Activated naive CD4-positive, alpha-beta T cell treated with anti-CD3 and anti-CD28 coated beads, Interleukin-2, amount 10 ng/mL, durations not matched to agents 7 days and 5 days (primary cell): ENCODE data around the gene ASPSCR1.

Experiments
- CTCF ChIA-PET: fragments of 350-600 bp; sonication (Branson Sonifier 250); formaldehyde crosslinking; loops from one replicate; lab custom pipeline; 2021; ENCODE audit warnings: antibody characterized with exemption; lab: Charles Lee
- DNase-seq: peaks from one replicate; pipeline ENCODE4 v3.0.0-alpha.2; 2020
- H3K27ac Mint-ChIP-seq: one replicate; pipeline ENCODE4 v1.8.0; 2021; ENCODE audit warnings: mild to moderate bottlenecking, moderate library complexity, mixed read lengths
- H3K27me3 Mint-ChIP-seq: one replicate; pipeline ENCODE4 v1.8.0; 2021; ENCODE audit warnings: mild to moderate bottlenecking, mixed read lengths
- H3K36me3 Mint-ChIP-seq: one replicate; pipeline ENCODE4 v1.8.0; 2021; ENCODE audit warnings: mixed read lengths
- H3K4me1 Mint-ChIP-seq: one replicate; pipeline ENCODE4 v1.8.0; 2021; ENCODE audit warnings: mixed read lengths
- H3K4me3 Mint-ChIP-seq: one replicate; pipeline ENCODE4 v1.8.0; 2021; ENCODE audit warnings: mild to moderate bottlenecking, moderate library complexity, mixed read lengths
- H3K9me3 Mint-ChIP-seq: one replicate; pipeline ENCODE4 v1.8.0; 2021; ENCODE audit warnings: mixed read lengths

The ASPSCR1 gene

DNA sequence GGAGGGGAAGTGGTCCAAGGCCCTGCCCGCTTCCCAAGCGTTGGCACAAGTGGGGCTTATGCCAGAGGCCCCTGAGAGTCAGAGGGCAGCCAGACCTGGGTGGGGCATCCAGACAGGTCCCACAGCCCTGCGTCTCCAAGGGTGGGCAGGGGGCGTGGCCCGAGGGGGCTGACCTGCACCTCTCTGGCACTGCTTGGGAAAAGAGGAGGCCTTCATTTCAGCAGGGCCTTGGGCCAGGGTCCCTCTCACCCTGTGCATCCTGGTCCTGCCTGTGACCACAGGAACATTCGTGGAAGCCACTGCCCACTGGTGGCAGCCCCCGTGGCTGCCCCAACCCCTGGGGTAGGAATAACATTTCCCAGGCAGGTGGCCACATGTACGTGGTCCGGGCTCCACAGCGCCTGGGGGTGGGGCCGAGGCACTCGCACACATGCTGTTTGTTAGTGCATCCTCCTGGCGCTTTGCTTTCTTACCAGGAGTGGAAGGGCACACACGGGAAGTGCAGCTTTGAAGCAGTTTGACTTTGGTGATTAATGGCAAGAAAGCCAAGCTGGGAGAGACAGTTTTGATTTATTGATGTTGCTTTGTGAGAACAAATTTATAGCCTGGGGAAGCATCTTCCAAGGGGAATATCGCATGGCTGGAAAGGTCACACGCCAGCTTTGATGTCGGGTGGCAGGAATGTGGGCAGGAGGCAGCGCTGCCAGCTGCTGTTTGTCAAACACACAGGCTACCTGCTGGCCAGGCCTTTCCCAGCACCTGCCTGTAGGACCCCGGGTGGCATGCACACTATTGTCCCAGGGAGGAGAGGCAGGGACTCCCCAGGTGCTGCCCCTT lies 40.9 kb downstream of the ASPSCR1 start:
- Mint-ChIP-seq H3K27ac (no peak overlapping the region), H3K4me3 (no peak overlapping the region)
- CTCF ChIA-PET: interaction anchor here (0.6 to 6.0 kb wide), 5 partner anchors 9 to 497 kb away, joined by 3 to 103 read pairs (median 3); partner anchors contain the start of gene NOTUM

GRCh38 chr17:82018989-82019689 lies 41.7 kb downstream of the ASPSCR1 start:
- CTCF ChIA-PET: interaction anchor here (0.6 to 6.0 kb wide), 13 partner anchors 11 to 498 kb away, joined by 3 to 103 read pairs (median 3); partner anchors contain the start of gene NOTUM
- DNase-seq: no peak
- Mint-ChIP-seq H3K36me3 (peaks cover 8% of the 10 kb centered on the region), H3K27me3 (no peaks in the 10 kb centered on the region), H3K9me3 (no peaks in the 10 kb centered on the region), H3K27ac (no peak overlapping the region), H3K4me1 (peaks cover 28% of the 10 kb centered on the region), H3K4me3 (no peak overlapping the region)

More for the DNA sequence above, 40.9 kb downstream of the ASPSCR1 start:
- Mint-ChIP-seq H3K9me3 (no peaks in the 10 kb centered on the region), H3K4me1 (peaks cover 23% of the 10 kb centered on the region), H3K36me3 (peaks cover 8% of the 10 kb centered on the region), H3K27me3 (no peaks in the 10 kb centered on the region)
- no peak for DNase-seq

DNA sequence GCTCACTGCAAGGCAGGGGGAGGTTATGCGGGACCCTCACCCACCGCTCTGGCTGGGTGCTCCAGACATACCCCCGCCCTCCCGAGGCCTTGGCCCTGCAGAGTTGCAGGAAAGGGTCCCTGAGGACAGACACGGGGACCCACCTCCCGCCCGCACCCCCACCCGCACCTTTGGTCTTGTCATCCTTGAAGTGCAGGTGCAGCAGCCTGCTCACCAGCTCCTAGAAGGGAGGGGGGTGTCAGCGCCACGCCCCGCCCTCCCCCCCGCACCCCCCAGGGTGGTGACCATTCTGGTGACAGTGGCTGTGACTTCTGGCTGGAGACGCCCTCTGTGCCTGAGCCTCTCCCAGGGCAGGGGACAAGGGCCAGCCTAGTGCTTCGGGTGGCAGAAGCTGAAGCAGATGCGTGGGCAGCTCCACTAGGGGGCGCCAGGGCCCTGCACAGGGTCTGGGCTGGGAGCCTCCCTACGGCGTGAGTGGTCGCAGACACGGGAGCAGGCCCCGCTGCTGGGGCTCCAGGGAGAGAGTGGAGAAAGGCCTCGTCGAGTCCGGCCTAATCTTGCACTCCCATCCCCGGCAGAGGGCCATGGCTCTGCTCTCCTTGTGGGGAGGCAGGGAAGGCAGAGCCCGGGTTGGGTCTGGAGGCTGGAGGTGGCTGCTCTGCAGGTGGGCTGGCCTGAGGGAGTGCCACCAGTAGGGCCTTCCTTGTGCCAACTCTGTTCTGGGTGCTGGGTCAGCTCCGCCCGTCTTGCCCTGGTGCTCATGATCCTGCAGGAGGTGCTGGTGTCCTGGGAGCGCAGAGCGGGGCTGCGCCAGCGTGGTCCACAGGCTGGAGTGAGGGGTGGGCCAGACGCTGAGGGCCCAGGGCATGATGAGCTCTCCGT lies 42.5 kb downstream of the ASPSCR1 start:
- no peak overlapping the region for H3K27ac Mint-ChIP-seq
- no peaks in the 10 kb centered on the region for H3K9me3 Mint-ChIP-seq
- no peaks in the 10 kb centered on the region for H3K27me3 Mint-ChIP-seq
- CTCF ChIA-PET: interaction anchor here (0.8 to 6.0 kb wide), 14 partner anchors 10 to 331 kb away, joined by 3 to 103 read pairs (median 4); partner anchors contain the start of gene NOTUM
- peak overlapping the region; percentile 28 for H3K4me3 Mint-ChIP-seq
- peaks cover 31% of the 10 kb centered on the region for H3K4me1 Mint-ChIP-seq
- peaks cover 8% of the 10 kb centered on the region for H3K36me3 Mint-ChIP-seq
- peak; percentile 76 for DNase-seq

GRCh38 chr17:82020572-82021106 lies 43.2 kb downstream of the ASPSCR1 start:
- peak overlapping the region; percentile 64 for H3K27ac Mint-ChIP-seq
- peaks cover 10% of the 10 kb centered on the region for H3K36me3 Mint-ChIP-seq
- DNase-seq: no peak
- CTCF ChIA-PET: interaction anchor here (0.9 to 6.0 kb wide), 15 partner anchors 9 to 330 kb away, joined by 3 to 103 read pairs (median 4); partner anchors contain the start of gene NOTUM
- H3K27me3 Mint-ChIP-seq: no peaks in the 10 kb centered on the region
- H3K4me1 Mint-ChIP-seq: peaks cover 35% of the 10 kb centered on the region
- H3K4me3 Mint-ChIP-seq: peak overlapping the region; percentile 28
- no peaks in the 10 kb centered on the region for H3K9me3 Mint-ChIP-seq

- CTCF ChIA-PET: interaction anchor here (0.6 to 6.0 kb wide), 14 partner anchors 9 to 329 kb away, joined by 3 to 103 read pairs (median 4); partner anchors contain the start of gene NOTUM
- peak overlapping the region; percentile 81 for H3K27ac Mint-ChIP-seq
- no peaks in the 10 kb centered on the region for H3K27me3 Mint-ChIP-seq
- H3K9me3 Mint-ChIP-seq: no peaks in the 10 kb centered on the region
- peaks cover 39% of the 10 kb centered on the region for H3K4me1 Mint-ChIP-seq
- H3K4me3 Mint-ChIP-seq: peak overlapping the region; percentile 81
- DNase-seq: peak; percentile 81
- H3K36me3 Mint-ChIP-seq: peaks cover 10% of the 10 kb centered on the region
Observed at GRCh38 chr17:82021107-82021899, 43.9 kb downstream of the ASPSCR1 start.

DNA sequence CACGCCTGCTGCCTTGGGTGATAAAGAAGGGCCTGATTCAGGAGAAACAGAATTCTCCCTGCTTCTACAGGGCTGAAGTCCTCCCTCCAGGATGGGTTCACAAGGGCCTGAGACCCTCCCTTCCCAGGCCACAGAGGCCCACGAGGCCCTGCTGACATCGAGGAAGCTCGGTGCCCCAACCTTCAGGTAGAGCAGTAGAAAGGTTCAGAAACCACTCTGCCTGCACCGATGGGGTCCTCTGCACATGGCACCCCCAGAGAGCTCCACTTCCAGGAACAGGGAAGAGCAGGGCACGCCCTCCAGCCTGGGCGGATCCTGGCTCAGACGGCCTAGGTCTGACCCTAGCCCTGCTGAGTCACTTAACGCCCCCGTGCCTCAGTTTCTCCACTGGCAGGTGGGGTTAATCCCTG lies 44.5 kb downstream of the ASPSCR1 start:
- Mint-ChIP-seq H3K4me1 (peaks cover 41% of the 10 kb centered on the region), H3K36me3 (peaks cover 10% of the 10 kb centered on the region), H3K27me3 (no peaks in the 10 kb centered on the region), H3K9me3 (no peaks in the 10 kb centered on the region), H3K27ac (peak overlapping the region; percentile 81), H3K4me3 (peak overlapping the region; percentile 81)
- CTCF ChIA-PET: interaction anchor here (0.9 to 6.0 kb wide), 9 partner anchors 8 to 287 kb away, joined by 3 to 103 read pairs (median 4); partner anchors contain the start of gene NOTUM
- no peak for DNase-seq

- Mint-ChIP-seq H3K27me3 (no peaks in the 10 kb centered on the region), H3K4me3 (peak within 1 kb of the TSS; percentile 83), H3K9me3 (no peaks in the 10 kb centered on the region), H3K27ac (peak within 1 kb of the TSS; percentile 81), H3K4me1 (peaks cover 46% of the 10 kb centered on the region), H3K36me3 (peaks cover 13% of the 10 kb centered on the region)
- CTCF ChIA-PET: interaction anchor here (0.9 to 6.0 kb wide), 9 partner anchors 8 to 243 kb away, joined by 3 to 103 read pairs (median 4); partner anchors contain the start of genes DCXR and NOTUM
- no peak for DNase-seq
Observed at GRCh38 chr17:82022310-82022980, 45.0 kb downstream of the ASPSCR1 start, which contains the start of gene CENPX. CENPX (minus strand) TSS chr17:82022878; CDS start chr17:82022861, 17 bp downstream.

DNA sequence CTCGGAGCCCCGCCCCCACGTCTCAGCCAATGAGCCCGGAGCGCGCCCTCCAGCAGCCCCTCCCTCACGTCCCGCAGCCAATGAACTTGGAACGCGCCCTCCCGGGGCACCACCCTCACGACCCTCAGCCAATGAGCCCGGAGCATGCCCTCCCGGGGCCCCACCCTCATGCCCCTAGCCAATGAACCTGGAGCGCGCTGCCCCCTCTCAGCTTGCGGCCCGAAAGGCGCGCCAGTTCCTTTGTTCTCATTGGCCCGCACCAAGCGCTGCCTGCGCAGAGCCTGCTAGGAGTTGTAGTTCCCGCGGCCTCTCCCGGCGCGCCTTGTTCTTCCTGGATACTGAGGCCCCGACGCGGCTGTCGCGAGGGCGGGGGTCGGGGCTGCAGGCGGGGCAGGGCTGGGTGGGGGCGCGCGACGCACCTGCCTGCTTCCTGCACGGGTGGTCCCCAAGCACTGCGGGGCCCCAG lies 45.6 kb downstream of the ASPSCR1 start, which contains the start of gene LRRC45:
Gene LRRC45 (plus strand): TSS at position 325 of the 466 bp plus-strand sequence. CDS start 339 bp downstream, outside the sequence.
- CTCF ChIA-PET: interaction anchor here (0.9 to 6.0 kb wide), 7 partner anchors 7 to 242 kb away, joined by 3 to 103 read pairs (median 6); partner anchors contain the start of genes DCXR and NOTUM
- Mint-ChIP-seq H3K9me3 (no peaks in the 10 kb centered on the region), H3K4me3 (peak within 1 kb of the TSS; percentile 83)

GRCh38 chr17:82023447-82024241 lies 46.2 kb downstream of the ASPSCR1 start:
- Mint-ChIP-seq H3K4me1 (peaks cover 46% of the 10 kb centered on the region), H3K36me3 (peaks cover 12% of the 10 kb centered on the region), H3K4me3 (peak overlapping the region; percentile 83), H3K9me3 (no peaks in the 10 kb centered on the region), H3K27ac (no peak overlapping the region), H3K27me3 (no peaks in the 10 kb centered on the region)
- DNase-seq: peak; percentile 47
- CTCF ChIA-PET: interaction anchor here (0.9 to 6.0 kb wide), 4 partner anchors 14 to 242 kb away, joined by 3 to 103 read pairs (median 4); partner anchors contain the start of genes DCXR and NOTUM

More for the DNA sequence above, 45.6 kb downstream of the ASPSCR1 start, which contains the start of gene LRRC45:
- H3K27me3 Mint-ChIP-seq: no peaks in the 10 kb centered on the region
- H3K27ac Mint-ChIP-seq: peak within 1 kb of the TSS; percentile 81
- H3K4me1 Mint-ChIP-seq: peaks cover 49% of the 10 kb centered on the region
- DNase-seq: peak; percentile 100
- H3K36me3 Mint-ChIP-seq: peaks cover 13% of the 10 kb centered on the region

DNA sequence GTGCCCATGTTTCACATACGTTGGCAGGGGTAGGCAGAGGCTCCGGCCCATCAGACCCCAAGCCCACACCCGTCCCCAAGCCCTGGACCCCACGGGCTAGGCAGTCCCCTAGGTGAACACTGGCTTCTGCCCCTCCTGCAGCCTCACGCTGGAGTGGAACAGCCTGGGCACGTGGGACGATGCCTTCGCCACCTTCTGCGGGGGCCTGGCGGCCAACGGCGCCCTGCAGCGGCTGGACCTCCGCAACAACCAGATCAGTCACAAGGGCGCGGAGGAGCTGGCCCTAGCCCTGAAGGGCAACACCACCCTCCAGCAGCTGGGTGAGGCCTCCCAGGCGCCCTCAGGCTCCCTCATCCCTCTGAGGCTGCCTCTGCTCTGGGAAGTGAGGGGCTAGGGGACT lies 47.4 kb downstream of the ASPSCR1 start:
- no peak for DNase-seq
- CTCF ChIA-PET: no interaction called here
- Mint-ChIP-seq H3K4me1 (peaks cover 50% of the 10 kb centered on the region), H3K27ac (no peak overlapping the region), H3K9me3 (no peaks in the 10 kb centered on the region), H3K4me3 (no peak overlapping the region), H3K36me3 (peaks cover 15% of the 10 kb centered on the region), H3K27me3 (no peaks in the 10 kb centered on the region)
